Astrocyte of the cerebellum (primary cell): ENCODE measurements around the gene SYMPK.

Experiments used
- DNase-seq: peaks from one replicate; pipeline ENCODE4 v3.0.0-alpha.2; 2011; ENCODE audit warnings: low read depth
- H3K4me3 ChIP-seq: 2 replicates; pipeline ENCODE4 v1.5.1; 2011; ENCODE audit warnings: mild to moderate bottlenecking, low read depth, low read length, moderate library complexity
- in situ Hi-C: cut with HindIII; loops from 2 replicates; pipeline ENCODE4 v1.10.0; 2017; ENCODE audit warnings: low sequenced_read_pairs
- TF ChIP-seq, protein P1 (sequence below): IDR thresholded peaks from 2 replicates; pipeline ENCODE4 v1.5.1; 2012; ENCODE audit warnings: low read length, low read depth, moderate library complexity, mild to moderate bottlenecking; ENCODE audit errors: missing control alignments

SYMPK gene

DNA sequence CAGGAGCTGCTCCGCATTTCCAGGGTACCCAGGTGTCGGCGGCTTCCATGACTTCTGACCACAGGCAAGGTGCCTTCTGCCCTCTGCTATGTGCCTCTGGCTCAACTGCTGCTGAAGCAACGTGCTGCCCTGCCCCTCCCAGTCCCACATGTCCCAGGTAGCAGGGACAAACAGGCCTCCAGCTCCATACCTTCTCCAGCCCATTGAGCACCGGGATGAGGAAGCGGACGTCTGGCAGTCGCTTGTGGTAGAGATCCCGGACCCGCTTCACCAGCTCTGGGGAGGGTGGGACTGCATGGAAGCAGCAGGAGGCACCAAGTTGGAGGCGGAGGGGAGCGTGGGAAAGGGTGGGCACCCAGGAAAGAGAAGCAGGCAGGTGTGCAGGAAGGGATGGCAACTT, 39.8 kb downstream of the SYMPK start:
- no peak overlapping the region for H3K4me3 ChIP-seq
- DNase-seq: no peak
- in situ Hi-C loops: no loop called here
- TF ChIP-seq, protein P1, sequence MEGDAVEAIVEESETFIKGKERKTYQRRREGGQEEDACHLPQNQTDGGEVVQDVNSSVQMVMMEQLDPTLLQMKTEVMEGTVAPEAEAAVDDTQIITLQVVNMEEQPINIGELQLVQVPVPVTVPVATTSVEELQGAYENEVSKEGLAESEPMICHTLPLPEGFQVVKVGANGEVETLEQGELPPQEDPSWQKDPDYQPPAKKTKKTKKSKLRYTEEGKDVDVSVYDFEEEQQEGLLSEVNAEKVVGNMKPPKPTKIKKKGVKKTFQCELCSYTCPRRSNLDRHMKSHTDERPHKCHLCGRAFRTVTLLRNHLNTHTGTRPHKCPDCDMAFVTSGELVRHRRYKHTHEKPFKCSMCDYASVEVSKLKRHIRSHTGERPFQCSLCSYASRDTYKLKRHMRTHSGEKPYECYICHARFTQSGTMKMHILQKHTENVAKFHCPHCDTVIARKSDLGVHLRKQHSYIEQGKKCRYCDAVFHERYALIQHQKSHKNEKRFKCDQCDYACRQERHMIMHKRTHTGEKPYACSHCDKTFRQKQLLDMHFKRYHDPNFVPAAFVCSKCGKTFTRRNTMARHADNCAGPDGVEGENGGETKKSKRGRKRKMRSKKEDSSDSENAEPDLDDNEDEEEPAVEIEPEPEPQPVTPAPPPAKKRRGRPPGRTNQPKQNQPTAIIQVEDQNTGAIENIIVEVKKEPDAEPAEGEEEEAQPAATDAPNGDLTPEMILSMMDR: no peak

DNA sequence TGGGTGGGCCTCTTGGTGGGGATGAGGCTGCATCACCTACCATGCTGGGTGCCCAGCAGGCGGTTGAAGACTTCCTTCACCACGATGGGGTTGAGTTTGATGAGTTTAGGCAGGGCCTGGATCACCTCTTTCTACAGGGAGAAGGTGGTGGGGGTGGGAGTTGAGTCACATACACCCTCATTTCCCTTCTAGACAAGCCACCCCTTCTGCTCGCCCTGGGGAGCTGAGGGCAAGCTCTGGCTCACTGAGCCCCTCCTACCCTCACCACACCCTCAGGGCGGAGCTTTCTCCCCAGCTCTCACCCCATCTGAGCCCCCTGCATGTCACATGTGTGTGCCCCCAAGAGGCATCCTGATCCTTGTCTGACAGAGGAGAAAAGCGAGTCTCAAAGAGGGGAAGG, 40.2 kb downstream of the SYMPK start:
- in situ Hi-C loops: no loop called here
- no peak overlapping the region for H3K4me3 ChIP-seq
- TF ChIP-seq, protein P1: no peak
- DNase-seq: no peak

DNA sequence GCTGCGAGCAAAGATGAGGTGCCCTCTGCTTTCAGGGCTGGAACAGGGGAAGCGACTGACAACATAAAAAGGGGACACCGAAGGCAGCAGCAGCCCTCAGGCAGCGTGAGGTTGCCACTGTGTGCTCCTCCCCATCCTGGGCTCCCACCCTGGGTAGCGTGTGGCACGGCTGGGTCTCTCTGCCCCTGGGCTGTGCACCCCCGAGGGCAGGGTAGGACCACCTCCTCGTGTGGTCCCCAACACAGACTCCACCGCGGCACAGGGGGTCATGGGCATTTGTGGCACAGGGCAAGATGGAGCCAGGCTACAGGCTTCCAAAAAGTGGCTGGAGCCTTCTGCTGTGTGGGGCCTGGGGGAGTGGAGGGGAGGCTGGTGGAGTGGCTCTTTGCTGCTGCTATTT, 41.4 kb downstream of the SYMPK start:
- in situ Hi-C loops: no loop called here
- no peak overlapping the region for H3K4me3 ChIP-seq
- TF ChIP-seq, protein P1: no peak
- DNase-seq: no peak

DNA sequence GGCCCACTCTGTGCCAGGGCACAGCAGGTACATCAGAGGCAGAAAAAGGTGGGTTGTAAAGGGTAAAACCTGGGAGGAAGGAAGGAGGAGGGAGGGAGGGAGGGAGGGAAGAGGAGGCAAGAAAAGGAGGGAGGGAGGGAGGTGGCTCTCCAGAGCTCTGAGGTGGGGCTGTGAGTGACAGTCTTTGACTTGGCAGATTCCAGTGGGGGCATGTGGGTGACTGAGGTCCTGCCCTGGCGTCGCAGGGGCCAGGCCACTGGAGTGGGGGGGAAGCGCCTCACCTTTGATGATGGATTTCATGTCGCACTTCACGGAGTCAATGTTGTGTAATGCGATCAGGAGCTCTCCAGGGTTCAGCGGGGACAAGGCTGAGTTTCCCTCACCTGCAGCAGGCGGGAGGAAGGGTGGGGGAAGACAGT, 41.8 kb downstream of the SYMPK start:
- in situ Hi-C loops: no loop called here
- TF ChIP-seq, protein P1: no peak
- DNase-seq: no peak
- no peak overlapping the region for H3K4me3 ChIP-seq

DNA sequence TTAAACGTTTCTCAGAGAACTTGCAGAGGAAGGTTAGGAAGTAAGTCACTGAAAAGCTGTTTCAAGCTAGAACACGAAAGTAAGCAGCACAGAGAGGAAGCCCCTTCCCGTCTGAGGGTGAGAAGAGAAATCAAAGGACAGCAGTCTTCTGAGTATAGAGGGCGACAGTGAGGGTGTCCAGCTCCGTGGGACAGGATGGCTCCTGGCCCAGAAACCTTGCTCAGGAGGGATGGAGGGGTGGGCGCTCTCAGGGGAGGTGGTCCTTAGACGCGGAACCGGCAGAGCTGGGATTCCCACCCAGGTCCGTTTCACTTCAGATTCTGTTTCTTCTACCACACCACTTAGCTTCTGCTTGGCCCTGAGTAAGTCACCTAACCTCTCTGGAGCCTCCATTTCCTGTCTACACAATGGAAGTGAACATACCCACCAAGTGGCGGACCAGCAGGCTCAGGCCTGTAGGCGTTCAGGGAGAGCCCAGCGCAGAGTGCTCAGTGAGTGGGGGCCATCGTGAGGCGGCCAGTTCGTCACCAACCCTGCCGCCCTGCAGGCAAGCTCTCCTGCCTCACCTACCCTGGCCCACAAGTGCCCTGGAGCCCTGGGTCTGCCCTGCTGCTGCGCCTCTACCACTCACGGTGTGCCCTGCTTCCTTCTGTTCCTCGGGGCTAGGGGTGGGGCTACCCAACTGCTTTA, 42.4 kb downstream of the SYMPK start:
- TF ChIP-seq, protein P1: no peak
- no peak for DNase-seq
- in situ Hi-C loops: no loop called here
- H3K4me3 ChIP-seq: no peak overlapping the region

DNA sequence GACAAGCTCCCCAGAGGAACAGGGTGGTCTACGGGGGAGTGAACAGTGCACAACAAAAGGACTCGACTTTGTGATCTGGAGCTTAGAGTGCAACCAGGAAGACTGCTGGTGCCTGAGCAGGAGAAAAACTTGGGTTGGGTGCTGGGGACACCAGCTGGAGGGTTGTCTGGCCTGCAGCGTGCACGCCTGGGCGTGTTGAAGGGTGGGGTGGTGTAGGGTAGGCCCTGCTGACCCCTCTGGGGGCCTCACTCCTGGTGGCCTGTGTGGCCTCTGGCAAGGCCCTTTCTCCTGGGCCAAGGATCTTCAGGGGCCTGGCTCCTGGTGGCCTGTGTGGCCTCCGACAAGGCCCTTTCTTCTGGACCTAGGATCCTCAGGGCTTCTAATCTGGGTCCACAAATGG, 43.2 kb downstream of the SYMPK start:
- in situ Hi-C loops: no loop called here
- TF ChIP-seq, protein P1: no peak
- H3K4me3 ChIP-seq: no peak overlapping the region
- DNase-seq: no peak
